Right atrium auricular region (tissue), 2 donors: ENCODE measurements around the gene ARMC8. TPM values are rescaled to one million over a fixed set of nuclear protein-coding genes. Genes with fewer than 3 reads are reported as not detected.

Source experiments
- DNase-seq: peaks from one replicate; pipeline ENCODE4 v3.0.0-alpha.2; 2019; ENCODE audit warnings: low spot score
- H3K27ac ChIP-seq, 2 donors: fragments of 200-600 bp; sonication (generic); 1 replicate in 1 of 2; 2 replicates in 1 of 2; pipeline ENCODE4 v1.5.1; 2016 to 2019
- H3K27me3 ChIP-seq, 2 donors: fragments of 200-600 bp; sonication (generic); one replicate each; pipeline versions ENCODE4 v1.5.1 to v1.6.0; 2017 to 2019
- H3K36me3 ChIP-seq: fragments of 200-600 bp; sonication (generic); one replicate; pipeline ENCODE4 v1.5.1; 2016
- H3K4me1 ChIP-seq, 2 donors: fragments of 200-600 bp; sonication (generic); one replicate each; pipeline versions ENCODE4 v1.5.1 to v1.6.0; 2017 to 2019
- H3K4me3 ChIP-seq, 2 donors: fragments of 200-600 bp; sonication (generic); 1 replicate in 1 of 2; 2 replicates in 1 of 2; pipeline ENCODE4 v1.5.1; 2017 to 2019; ENCODE audit warnings: mild to moderate bottlenecking in 1 of 2, moderate library complexity in 1 of 2
- H3K9me3 ChIP-seq, 2 donors: fragments of 200-600 bp; sonication (generic); one replicate each; pipeline ENCODE4 v1.5.1; 2019
- total RNA-seq, 2 donors: library from RNA; depleted of rRNA; stranded (reverse); fragments of >200 nt; gene quantifications; one replicate each; pipeline ENCODE4 v1.1.0, GENCODE V29; 2016
- TF ChIP-seq, protein P1 (sequence below), 2 donors: fragments of 200-600 bp; sonication (generic); IDR thresholded peaks; one replicate each; pipeline ENCODE4 v1.5.1; 2019; ENCODE audit warnings: antibody characterized with exemption in 2 of 2

Gene ARMC8
- total RNA-seq, 2 donors from 2014 or later = 28.6 to 33.8 TPM

DNA sequence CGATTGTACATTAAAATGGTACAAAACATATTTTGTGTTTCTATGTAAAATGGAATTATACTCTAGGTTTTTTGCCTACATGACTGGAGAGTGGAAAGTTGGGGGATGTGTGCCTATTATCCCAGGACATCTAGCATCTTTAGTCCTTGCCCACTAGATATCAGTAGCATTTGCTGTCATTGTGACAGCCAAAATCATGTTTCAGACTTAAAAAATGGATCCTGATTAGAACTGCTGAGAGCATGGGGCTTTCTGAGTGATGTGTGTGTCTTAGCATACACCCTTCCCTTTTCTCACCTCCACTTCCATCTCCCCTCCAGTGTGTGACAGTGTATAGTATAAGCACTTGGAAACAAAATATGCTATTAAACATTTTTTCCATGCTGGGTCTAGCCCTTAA, 13.3 kb downstream of the ARMC8 start:
- H3K4me1 ChIP-seq = peaks cover 0 to 32% of the 10 kb centered on the region in 2 donors

DNA sequence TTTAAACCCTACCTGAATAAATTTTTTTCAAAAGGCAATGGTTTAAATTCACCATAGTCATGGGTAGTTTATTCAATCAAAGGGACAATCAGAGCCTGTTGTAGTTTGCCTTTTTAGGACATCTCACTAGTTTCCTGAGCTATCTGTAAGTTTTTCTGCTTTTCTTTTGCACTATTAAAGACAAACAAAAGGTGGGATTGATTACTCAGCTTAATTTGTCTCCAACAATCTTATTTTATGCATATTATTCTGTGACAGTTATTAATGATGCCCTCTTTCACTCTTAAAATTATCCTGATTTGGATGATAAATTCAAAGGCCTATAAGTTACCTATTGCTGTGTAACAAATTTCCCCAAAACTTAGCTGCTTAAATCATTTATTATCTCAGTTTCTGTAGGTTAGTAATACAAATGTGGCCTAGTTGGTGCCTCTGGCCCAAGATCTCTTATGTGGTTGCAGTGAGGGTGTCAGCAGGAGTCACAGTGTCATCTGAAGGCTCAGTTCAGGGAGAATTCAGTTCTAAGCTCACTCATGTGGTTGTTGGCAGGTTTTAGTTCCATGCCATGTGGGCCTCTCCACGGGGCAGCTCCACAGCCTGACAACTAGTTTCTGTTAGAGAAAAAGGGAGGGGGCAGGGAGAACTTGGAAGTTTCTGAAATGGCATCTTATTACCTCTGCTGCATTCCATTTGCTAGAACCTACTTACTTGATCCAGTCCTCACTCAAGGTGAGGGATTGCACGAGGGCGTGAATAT, 16.0 kb downstream of the ARMC8 start:
- Histone ChIP-seq H3K9me3 (no peaks in the 10 kb centered on the region), H3K27ac (no peak overlapping the region), H3K4me3 (no peak overlapping the region), H3K27me3 (no peaks in the 10 kb centered on the region), H3K36me3 (no peaks in the 10 kb centered on the region), H3K4me1 (peaks cover 0 to 34% of the 10 kb centered on the region in 2 donors)
- no peak for DNase-seq
- TF ChIP-seq, protein P1, sequence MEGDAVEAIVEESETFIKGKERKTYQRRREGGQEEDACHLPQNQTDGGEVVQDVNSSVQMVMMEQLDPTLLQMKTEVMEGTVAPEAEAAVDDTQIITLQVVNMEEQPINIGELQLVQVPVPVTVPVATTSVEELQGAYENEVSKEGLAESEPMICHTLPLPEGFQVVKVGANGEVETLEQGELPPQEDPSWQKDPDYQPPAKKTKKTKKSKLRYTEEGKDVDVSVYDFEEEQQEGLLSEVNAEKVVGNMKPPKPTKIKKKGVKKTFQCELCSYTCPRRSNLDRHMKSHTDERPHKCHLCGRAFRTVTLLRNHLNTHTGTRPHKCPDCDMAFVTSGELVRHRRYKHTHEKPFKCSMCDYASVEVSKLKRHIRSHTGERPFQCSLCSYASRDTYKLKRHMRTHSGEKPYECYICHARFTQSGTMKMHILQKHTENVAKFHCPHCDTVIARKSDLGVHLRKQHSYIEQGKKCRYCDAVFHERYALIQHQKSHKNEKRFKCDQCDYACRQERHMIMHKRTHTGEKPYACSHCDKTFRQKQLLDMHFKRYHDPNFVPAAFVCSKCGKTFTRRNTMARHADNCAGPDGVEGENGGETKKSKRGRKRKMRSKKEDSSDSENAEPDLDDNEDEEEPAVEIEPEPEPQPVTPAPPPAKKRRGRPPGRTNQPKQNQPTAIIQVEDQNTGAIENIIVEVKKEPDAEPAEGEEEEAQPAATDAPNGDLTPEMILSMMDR (IDR thresholded peaks at IDR 0.05) = no peak

More for the DNA sequence above, 13.3 kb downstream of the ARMC8 start:
- no peaks in the 10 kb centered on the region for H3K9me3 ChIP-seq
- no peaks in the 10 kb centered on the region for H3K27me3 ChIP-seq
- H3K27ac ChIP-seq = no peak overlapping the region
- no peak overlapping the region for H3K4me3 ChIP-seq
- no peak for DNase-seq
- H3K36me3 ChIP-seq = no peaks in the 10 kb centered on the region
- TF ChIP-seq, protein P1 (IDR thresholded peaks at IDR 0.05) = no peak

- no peaks in the 10 kb centered on the region for H3K36me3 ChIP-seq
- DNase-seq = no peak
- H3K27ac ChIP-seq = no peak overlapping the region
- peaks cover 0 to 34% of the 10 kb centered on the region in 2 donors for H3K4me1 ChIP-seq
- no peaks in the 10 kb centered on the region for H3K9me3 ChIP-seq
- TF ChIP-seq, protein P1 (IDR thresholded peaks at IDR 0.05) = no peak
- H3K4me3 ChIP-seq = no peak overlapping the region
- no peaks in the 10 kb centered on the region for H3K27me3 ChIP-seq
Observed at GRCh38 chr3:138203938-138204337, 16.8 kb downstream of the ARMC8 start.

GRCh38 chr3:138205527-138205926, 18.4 kb downstream of the ARMC8 start:
- no peak for DNase-seq
- TF ChIP-seq, protein P1 (IDR thresholded peaks at IDR 0.05) = no peak
- Histone ChIP-seq H3K4me1 (peaks cover 0 to 26% of the 10 kb centered on the region in 2 donors), H3K4me3 (no peak overlapping the region), H3K27ac (no peak overlapping the region), H3K36me3 (no peaks in the 10 kb centered on the region), H3K9me3 (no peaks in the 10 kb centered on the region), H3K27me3 (no peaks in the 10 kb centered on the region)

DNA sequence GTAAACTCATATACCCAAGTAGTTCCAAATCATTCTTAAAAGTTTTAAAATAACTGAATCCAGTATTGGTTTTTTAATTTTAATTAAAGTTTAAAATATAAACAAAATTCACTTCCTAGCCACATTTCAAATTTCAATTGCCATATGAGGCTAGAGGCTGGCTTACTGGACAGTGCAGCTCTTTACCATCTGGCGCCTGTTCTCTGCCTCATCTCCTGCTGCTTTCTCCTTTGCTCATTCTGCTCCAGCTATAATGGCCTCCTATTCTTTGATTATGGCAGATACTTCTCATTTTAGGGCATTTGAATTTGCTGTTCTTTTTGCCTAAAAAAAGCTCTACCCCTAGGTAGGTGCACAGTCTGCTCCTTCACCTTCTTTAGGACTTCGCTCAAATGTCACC, 19.1 kb downstream of the ARMC8 start:
- DNase-seq = no peak
- Histone ChIP-seq H3K27me3 (no peaks in the 10 kb centered on the region), H3K9me3 (no peaks in the 10 kb centered on the region), H3K4me1 (peaks cover 0 to 26% of the 10 kb centered on the region in 2 donors), H3K27ac (no peak overlapping the region), H3K36me3 (no peaks in the 10 kb centered on the region), H3K4me3 (no peak overlapping the region)
- TF ChIP-seq, protein P1 (IDR thresholded peaks at IDR 0.05) = no peak

DNA sequence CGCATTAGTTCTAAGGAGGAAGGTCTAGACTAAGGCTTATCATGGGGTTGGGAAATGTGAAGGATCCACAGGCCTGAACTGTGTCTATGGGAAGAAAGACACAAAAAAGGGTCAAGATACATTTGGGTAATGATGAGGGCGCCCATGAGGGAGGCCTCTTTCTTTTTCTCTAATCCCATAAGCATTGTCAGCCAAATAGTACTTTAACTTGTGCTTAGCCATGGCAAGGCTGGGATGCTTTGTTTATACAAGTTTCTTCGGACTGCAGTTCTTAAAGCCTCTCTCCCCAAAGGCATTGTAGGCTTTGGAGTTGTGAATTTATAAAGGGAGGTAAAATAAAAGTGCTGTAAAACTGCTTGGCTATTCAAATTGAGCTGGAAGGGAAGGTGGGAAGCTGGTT, 23.4 kb downstream of the ARMC8 start:
- H3K36me3 ChIP-seq = no peaks in the 10 kb centered on the region
- no peak overlapping the region for H3K27ac ChIP-seq
- peaks cover 0 to 6% of the 10 kb centered on the region in 2 donors for H3K4me1 ChIP-seq
- DNase-seq = no peak
- no peaks in the 10 kb centered on the region for H3K9me3 ChIP-seq
- H3K27me3 ChIP-seq = no peaks in the 10 kb centered on the region
- H3K4me3 ChIP-seq = no peak overlapping the region
- TF ChIP-seq, protein P1 (IDR thresholded peaks at IDR 0.05) = no peak
